Hepatic stellate cell (primary cell): Measurements from ENCODE around the gene PLA2R1.

Source experiments
- DNase-seq: peaks from one replicate; pipeline ENCODE4 v3.0.0; 2011; ENCODE audit warnings: low spot score

PLA2R1 gene

GRCh38 chr2:159892990-159893810 lies 169.2 kb downstream of the PLA2R1 start:
- no peak for DNase-seq

DNA sequence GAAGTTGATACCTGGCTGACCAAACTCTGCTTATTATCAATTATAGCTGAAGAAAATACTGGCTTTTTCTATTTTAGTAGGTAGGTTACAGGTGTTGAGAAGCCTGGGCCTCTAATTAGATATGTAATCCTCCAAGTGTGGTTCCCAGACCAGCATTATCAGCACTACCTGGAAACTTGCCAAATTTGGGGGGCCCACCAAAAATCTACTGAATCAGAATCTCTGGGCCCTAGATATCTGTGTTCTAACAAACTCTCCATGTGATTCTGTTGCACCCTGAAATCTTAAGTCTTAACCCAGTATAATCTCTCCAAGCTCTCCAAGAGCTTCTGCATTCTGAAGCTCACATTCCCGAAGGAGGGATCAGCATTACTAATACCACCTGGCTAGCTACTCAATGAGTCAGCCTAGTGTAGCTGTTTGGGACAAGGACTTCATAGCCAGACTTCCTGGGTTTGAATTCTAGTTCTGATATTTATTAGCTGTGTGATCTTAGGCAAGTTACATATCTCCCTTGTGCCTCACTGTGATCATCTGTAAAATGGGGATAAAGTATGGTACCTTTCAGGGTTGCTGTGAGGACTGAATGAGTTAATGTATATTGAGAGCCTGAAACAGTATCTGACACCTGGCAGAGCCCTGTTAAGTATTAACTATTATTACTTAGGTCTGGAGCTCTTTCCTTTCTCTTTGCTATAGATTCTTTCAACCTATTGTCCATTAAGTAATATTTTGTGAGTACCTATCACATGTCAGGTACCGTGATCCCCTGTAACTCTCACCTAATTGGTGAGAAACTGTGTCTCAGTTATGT lies 170.3 kb downstream of the PLA2R1 start:
- DNase-seq, result no peak

DNA sequence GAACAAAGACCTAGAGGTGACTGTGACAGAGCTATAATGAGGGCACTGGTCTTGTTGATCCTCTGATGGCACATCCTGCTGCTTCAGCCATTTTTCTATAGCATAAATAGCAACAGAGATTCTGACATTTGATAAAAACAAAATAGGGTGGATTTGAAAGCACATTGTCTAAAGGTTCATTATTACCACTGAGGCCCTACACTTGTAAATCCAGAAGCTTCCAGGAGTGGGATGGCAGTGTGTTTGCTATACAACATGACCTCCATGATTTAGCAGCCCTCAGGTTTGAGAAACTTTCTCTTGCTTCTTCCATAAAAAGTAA lies 171.2 kb downstream of the PLA2R1 start:
- no peak for DNase-seq

DNA sequence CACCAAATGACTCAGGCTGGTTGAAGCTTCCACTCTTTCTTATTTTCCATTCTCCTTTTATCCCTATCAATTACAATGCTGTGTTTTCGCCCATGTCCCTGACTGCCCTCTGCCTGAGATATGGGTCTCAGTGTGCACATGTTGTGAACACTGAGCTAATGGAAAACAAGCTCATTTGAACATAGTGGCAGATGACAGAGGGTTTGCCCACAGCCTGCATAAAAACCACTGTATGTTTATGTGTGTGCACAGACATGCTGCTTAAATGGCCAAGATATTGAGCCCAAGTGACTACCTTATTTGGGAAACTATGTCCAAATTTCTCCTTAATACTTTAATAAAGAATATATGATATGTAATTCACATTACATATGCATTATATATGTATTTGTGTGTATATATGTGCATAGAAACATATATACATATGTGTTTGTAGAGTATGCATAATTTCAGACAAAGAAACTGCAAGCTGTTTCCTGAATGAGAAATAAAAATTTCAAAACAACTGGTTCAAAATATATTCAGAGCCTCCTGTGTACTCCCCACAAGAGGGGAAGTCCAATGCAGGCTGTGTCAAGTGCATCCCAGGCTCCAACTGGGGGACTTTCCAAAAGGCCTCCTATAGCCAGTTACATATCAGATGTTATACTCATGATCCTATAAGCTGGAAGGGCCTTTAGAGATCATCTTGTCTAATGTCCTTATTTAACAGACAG lies 171.7 kb downstream of the PLA2R1 start:
- no peak for DNase-seq

DNA sequence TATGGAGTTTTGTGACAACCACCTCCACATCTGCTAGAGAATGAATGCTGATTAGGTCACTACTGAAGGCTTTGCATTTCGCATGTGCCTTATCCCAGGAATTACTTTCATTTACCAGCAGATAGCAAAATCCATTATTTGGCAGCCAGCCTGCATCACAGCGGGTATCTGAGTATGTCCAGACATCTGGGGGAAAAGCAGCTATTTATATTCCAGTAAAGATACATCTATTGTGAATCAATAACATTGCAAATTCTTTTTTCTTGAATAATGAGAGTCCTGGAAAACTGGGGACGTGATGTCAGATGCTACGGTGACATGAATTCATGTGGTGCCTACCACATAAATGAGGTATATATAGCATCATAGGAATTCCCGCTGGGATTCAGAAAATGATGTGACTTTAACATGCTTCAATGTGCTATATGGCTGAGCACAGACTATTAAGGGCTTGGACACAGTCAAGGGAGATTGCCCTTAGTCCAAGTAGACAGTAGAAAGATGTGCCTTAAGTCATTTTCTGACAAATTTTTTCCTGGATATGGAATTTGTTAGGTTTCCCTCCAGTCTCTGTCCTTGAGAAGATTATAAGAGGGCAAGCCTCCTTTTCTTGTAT lies 180.2 kb downstream of the PLA2R1 start:
- no peak for DNase-seq
